GM12892 (cell line): ENCODE results near the gene SERPING1.

Source experiments
- POLR2A ChIP-seq: IDR thresholded peaks from 2 replicates; pipeline ENCODE4 v1.6.1; 2011; ENCODE audit warnings: low read depth, low read length, control low read depth
- POLR2AphosphoS5 ChIP-seq: IDR thresholded peaks from 2 replicates; pipeline ENCODE4 v1.6.1; 2011; ENCODE audit warnings: low read depth, low read length, control low read depth

GRCh38 chr11:57605028-57605420, 7.5 kb downstream of the SERPING1 start:
- TF ChIP-seq POLR2AphosphoS5 (no peak), POLR2A (no peak)
